ENCODE results near the gene SLC44A4. TPM values are rescaled to one million over a fixed set of nuclear protein-coding genes. Genes with fewer than 3 reads are reported as not detected.

SLC44A4 gene
- total RNA-seq, 1 experiment from 2014 or later, result 3.1 TPM

- TF ChIP-seq GRHL2 (CRISPR knock-in tag; IDR thresholded peaks at IDR 0.05; ENCODE audit: insufficient replicate concordance, severe bottlenecking), result no peak
- TF ChIP-seq ESRRA (CRISPR knock-in tag; IDR thresholded peaks at IDR 0.05; ENCODE audit: borderline replicate concordance), result no peak
- TF ChIP-seq ZNF263 (CRISPR knock-in tag; IDR thresholded peaks at IDR 0.05; ENCODE audit: low read depth), result no peak
- TF ChIP-seq FOXP4 (CRISPR knock-in tag; IDR thresholded peaks at IDR 0.05), result no peak; the same call in 1 of the 2 replicates
These were observed 22.7 kb upstream of the SLC44A4 start (continued) for GRCh38 chr6:31901415-31901952.

DNA sequence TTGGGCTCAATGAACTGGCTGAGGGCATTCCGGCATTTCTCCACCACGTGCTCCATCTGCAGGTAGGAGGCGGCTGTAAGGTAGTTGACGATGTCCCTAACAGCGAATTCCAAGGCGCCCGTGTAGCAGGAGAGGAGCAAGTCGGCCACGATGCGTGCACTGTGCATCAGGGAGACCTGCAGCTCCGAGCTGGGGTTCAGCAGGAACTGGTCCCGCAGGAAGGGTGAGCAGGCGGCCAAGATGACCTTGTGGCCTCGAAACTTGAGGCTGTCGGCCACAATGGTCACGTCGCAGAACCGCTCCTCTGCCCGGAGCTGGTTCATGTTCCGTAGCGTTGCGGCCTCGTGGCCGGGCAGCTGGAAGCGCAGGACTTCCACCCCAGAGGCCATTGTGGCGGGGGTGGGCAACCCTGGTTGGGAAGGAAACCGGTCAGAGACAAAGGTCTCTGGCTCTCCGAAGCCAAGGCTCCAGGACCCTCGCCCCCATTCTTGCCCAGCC, 22.2 kb upstream of the SLC44A4 start:
- H3K9me3 Mint-ChIP-seq, result no peaks in the 10 kb centered on the region
- peaks cover 23% of the 10 kb centered on the region for H3K4me1 Mint-ChIP-seq
- peaks cover 5% of the 10 kb centered on the region for H3K27me3 Mint-ChIP-seq (ENCODE audit: low read depth)
- POLR2A ChIA-PET, result no interaction called here
- CTCF ChIA-PET, result interaction anchor here (0.6 to 1.4 kb wide), 3 partner anchors 22 to 51 kb away, joined by 3 to 7 read pairs (median 4); partner anchors contain the start of gene NEU1
- peak; percentile 40 for DNase-seq (ENCODE audit: low spot score)
- H3K4me3 Mint-ChIP-seq, result peak overlapping the region; percentile 64
- H3K27ac Mint-ChIP-seq, result peak overlapping the region; percentile 11; the same call in 1 of the 2 replicates
- H3K36me3 Mint-ChIP-seq, result peaks cover 2% of the 10 kb centered on the region; the same call in 1 of the 2 replicates
- peak; percentile 3; the same call in 1 of the 2 replicates for ATAC-seq
- no peak for TF ChIP-seq IRF2 (CRISPR knock-in tag; IDR thresholded peaks at IDR 0.05; ENCODE audit: borderline replicate concordance, low read depth)
- no peak for TF ChIP-seq KAT7 (CRISPR knock-in tag; IDR thresholded peaks at IDR 0.05; ENCODE audit: borderline replicate concordance)
- TF ChIP-seq TEAD4 (CRISPR knock-in tag; IDR thresholded peaks at IDR 0.05), result no peak
- TF ChIP-seq FOXP4 (CRISPR knock-in tag; IDR thresholded peaks at IDR 0.05), result no peak; the same call in 1 of the 2 replicates
- no peak for TF ChIP-seq ATF1 (CRISPR knock-in tag; IDR thresholded peaks at IDR 0.05)
- TF ChIP-seq USF1 (CRISPR knock-in tag; IDR thresholded peaks at IDR 0.05), result no peak
- peak; percentile 34; the same call in 1 of the 2 replicates for TF ChIP-seq IRF1 (CRISPR knock-in tag; IDR thresholded peaks at IDR 0.05)
- no peak for TF ChIP-seq ZNF317 (CRISPR knock-in tag; IDR thresholded peaks at IDR 0.05; ENCODE audit: borderline replicate concordance, low read depth)
- TF ChIP-seq SMAD4 (CRISPR knock-in tag; IDR thresholded peaks at IDR 0.05), result no peak
- TF ChIP-seq ETV6 (CRISPR knock-in tag; IDR thresholded peaks at IDR 0.05), result no peak
- no peak for TF ChIP-seq PRDM15 (CRISPR knock-in tag; IDR thresholded peaks at IDR 0.05)
- no peak for TF ChIP-seq CREB1 (CRISPR knock-in tag; IDR thresholded peaks at IDR 0.05)
- TF ChIP-seq ERG (CRISPR knock-in tag; IDR thresholded peaks at IDR 0.05), result no peak
- TF ChIP-seq, protein P1, sequence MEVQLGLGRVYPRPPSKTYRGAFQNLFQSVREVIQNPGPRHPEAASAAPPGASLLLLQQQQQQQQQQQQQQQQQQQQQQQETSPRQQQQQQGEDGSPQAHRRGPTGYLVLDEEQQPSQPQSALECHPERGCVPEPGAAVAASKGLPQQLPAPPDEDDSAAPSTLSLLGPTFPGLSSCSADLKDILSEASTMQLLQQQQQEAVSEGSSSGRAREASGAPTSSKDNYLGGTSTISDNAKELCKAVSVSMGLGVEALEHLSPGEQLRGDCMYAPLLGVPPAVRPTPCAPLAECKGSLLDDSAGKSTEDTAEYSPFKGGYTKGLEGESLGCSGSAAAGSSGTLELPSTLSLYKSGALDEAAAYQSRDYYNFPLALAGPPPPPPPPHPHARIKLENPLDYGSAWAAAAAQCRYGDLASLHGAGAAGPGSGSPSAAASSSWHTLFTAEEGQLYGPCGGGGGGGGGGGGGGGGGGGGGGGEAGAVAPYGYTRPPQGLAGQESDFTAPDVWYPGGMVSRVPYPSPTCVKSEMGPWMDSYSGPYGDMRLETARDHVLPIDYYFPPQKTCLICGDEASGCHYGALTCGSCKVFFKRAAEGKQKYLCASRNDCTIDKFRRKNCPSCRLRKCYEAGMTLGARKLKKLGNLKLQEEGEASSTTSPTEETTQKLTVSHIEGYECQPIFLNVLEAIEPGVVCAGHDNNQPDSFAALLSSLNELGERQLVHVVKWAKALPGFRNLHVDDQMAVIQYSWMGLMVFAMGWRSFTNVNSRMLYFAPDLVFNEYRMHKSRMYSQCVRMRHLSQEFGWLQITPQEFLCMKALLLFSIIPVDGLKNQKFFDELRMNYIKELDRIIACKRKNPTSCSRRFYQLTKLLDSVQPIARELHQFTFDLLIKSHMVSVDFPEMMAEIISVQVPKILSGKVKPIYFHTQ (CRISPR knock-in tag; IDR thresholded peaks at IDR 0.05), result no peak
- TF ChIP-seq CTCF (IDR thresholded peaks at IDR 0.05), result no peak
- peak; percentile 44; the same call in 1 of the 2 replicates for TF ChIP-seq FOXP1 (CRISPR knock-in tag; IDR thresholded peaks at IDR 0.05; ENCODE audit: borderline replicate concordance)

Measured in WTC11 (cell line).